Medulla oblongata (tissue), 1 donor: ENCODE results near the gene NNT.
"Not testable (repeated sequence)": the region's sequence is repeated elsewhere in the genome, so short reads cannot be mapped to it uniquely, and the experiment has no call there.

Experiments used
- DNase-seq: peaks from one replicate; pipeline ENCODE4 v3.0.0-alpha.2; 2015; ENCODE audit errors: extremely low spot score

Gene NNT

DNA sequence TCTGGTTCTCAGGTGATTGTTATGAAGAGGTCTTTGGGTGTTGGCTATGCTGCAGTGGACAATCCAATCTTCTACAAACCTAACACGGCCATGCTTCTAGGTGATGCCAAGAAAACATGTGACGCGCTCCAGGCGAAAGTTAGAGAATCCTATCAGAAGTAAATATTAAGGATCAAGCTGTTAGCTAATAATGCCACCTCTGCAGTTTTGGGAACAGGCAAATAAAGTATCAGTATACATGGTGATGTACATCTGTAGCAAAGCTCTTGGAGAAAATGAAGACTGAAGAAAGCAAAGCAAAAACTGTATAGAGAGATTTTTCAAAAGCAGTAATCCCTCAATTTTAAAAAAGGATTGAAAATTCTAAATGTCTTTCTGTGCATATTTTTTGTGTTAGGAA is 101.3 kb downstream of the NNT start:
- DNase-seq: no peak

DNA sequence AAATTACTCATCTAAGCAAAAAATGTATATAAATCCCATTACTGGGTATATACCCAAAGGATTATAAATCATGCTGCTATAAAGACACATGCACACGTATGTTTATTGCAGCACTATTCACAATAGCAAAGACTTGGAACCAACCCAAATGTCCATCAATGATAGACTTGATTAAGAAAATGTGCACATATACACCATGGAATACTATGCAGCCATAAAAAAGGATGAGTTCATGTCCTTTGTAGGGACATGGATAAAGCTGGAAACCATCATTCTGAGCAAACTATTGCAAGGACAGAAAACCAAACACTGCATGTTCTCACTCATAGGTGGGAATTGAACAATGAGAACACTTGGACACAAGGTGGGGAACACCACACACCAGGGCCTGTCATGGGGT is 103.6 kb downstream of the NNT start:
- not testable (repeated sequence) for DNase-seq

DNA sequence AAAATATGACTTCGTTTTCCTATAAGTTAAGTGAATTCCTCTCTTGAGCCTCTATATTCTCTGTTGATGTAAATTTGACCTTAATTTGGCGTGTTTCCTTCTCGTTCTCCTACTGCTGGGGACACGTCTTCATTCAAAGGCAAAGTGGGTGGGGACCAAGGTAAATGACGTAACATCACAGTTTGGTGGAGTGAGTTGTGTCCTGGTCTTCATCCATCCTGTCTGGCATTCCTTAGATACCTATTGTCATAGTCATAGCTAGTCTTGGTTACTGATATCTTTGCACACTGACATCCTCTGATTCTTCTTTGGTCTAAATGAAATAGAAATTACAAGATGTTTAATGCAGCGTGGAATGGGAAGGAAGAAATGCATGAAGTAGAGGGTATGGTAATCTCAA is 108.5 kb downstream of the NNT start:
- DNase-seq: no peak

DNA sequence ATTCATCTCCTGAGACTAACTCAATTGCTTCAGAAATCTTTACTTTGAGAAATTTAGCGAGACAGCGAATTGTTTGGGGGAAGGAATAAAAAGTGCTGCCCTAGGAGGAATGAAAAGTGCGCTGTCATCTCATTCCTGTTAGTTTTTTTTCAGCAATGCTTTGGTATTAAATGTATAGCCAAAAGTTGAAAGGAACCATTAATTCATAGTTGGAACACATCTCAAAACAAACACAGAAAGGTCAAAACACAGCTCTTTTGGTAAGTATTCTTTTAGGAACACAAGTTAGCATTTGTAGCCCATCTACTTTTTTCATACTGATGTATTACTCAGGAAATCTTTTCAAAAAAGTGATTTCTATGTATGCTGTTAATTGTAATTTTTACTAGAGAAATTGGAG is 109.1 kb downstream of the NNT start:
- DNase-seq: no peak

DNA sequence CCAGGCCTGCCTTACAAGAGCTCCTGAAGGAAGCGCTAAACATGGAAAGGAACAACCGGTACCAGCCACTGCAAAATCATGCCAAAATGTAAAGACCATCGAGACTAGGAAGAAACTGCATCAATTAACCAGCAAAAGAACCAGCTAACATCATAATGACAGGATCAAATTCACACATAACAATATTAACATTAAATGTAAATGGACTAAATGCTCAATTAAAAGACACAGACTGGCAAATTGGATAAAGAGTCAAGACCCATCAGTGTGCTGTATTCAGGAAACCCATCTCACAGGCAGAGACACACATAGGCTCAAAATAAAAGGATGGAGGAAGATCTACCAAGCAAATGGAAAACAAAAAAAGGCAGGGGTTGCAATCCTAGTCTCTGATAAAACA is 116.8 kb downstream of the NNT start:
- not testable (repeated sequence) for DNase-seq

DNA sequence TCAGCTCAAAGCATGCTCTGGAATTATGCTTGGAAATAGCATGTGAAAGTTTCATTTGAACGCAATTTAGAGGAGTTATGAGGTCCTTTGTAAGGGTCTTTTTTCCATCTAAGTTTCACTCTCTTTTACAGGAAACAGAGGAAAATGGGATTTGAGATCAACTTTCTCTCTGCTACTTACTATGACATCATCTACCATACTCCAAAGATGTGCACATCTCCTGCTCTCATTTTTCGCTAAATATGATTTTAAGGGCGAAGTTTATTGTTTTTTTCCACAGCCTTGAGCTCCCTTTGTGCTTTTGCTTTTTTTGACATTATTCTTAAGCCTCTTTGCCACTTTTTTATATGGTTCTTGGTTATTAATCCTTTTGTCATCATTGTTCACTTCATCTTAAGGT is 125.6 kb downstream of the NNT start:
- no peak for DNase-seq

DNA sequence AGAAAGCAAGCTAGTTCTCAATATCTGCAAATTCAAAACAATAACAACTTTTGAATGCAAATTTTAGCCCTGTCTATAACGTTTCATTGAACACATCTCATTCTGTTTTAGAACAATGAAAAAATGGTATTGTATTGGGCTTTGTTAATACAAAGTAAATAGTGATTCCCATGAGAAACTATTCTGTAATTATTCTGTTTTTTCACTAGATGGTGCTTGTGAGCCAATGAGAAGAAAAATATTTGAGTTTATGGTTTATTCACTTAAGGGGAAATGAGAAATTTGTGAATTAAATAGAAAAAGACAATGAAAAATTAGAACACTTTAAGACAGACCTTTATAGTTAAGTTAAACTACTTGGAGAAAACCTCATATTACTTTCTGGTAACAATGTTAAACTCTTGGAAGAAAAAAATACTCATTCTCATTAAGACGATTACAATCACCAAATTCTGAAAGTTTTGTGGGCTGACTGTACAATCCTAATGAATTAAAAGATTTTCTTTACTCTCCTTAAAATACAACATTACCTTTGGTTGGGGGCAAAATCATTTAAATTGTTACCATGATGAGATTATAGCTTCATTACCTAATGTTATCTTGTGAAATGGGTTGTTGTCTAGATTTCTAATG is 127.0 kb downstream of the NNT start:
- DNase-seq: peak; percentile 17

DNA sequence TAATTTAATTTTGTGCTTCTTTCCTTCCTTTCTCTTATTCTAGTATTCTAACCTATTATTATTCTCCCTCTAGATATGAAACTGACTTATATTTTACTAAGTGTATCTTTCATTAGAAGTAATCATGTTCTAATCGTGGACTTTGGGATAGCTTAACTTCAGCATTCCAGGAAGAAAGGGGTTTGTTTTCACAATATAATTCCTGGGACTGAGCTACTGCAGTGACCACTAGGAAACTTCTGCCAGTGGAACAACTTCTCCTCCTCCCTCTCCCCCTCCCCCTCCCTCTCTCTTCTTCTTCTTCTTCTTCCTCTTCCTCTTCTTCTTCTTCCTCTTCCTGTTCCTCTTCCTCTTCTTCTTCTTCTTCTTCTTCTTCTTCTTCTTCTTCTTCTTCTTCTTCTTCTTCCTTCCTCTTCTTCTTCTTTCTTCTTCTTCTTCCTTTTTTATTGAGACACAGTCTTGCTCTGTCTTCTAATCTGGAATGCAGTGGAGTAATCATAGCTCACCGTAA is 127.9 kb downstream of the NNT start:
- DNase-seq: no peak

DNA sequence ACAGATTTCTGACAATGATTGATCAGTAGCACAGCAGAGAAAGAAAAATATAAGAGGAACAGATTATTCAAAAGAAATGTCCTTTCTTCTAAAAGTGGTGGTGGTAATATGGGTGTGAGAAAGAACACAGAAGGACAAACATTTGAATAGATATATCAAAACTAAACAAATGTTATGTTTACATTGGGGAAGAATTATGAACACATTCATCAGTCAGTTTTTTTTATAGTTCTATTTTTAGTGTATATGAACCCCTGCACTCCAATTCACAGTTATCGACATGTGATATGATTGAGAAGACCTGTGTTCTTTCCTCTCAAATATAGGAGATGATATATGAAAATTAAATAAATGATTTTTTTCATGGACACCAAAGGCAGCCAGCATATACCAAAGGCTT is 128.6 kb downstream of the NNT start:
- no peak for DNase-seq

DNA sequence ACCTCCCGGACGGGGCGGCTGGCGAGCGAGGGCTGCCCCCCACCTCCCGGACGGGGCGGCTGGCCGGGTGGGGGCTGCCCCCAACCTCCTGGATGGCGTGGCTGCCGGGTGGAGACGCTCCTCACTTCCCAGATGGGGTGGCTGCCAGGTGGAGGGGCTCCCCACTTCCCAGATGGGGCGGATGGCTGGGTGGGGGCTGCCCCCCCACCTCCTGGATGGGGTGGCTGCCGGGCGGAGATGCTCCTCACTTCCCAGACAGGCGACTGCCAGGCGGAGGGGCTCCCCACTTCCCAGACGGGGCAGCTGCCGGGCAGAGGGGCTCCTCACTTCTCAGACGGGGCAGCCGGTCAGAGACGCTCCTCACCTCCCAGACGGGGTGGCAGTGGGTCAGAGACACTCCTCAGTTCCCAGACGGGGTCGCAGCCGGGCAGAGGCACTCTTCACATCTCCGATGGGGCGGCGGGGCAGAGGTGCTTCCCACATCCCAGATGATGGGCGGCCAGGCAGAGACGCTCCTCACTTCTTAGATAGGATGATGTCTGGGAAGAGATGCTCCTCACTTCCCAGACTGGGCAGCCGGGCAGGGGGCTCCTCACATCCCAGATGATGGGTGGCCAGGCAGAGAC is 143.1 kb downstream of the NNT start:
- not testable (repeated sequence) for DNase-seq

DNA sequence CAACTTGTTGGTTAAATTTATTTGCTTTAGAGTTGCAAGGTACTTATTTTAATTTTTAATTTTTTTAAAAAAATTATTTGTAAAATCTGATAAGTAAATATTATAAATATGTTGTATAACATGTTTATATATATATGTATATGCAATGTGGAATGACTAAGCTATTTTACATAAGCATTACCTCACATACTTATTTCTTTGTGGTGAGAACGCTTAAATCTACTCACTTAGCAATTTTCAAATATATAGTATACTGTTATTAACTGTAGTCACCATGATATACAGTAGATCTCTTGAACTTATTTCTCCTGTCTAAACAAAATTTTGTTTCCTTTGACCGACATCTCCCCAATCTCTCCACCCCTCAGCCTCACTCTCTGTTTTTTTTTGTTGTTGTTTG is 147.8 kb downstream of the NNT start:
- DNase-seq: no peak

DNA sequence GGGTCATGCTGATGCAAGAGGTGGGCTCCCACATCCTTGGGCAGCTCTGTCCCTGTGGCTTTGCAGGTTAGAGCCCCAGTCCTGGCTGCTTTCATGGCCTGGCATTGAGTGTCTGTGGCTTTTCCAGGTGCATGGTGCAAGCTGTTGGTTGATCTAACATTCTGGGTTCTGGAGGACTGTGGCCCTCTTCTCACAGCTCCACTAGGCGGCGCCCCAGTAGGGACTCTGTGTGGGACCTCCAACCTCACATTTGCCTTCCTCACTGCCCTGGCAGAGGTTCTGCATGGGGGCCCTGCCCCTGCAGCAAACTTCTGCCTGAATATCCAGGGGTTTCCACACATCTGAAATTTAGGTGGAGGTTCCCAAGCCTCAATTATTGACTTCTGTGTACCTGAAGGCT is 150.1 kb downstream of the NNT start:
- no peak for DNase-seq
